GM12865 (cell line): ENCODE measurements around the gene CDKAL1.

ENCODE experiments used
- DNase-seq: peaks from one replicate; pipeline ENCODE4 v3.0.0; 2010; ENCODE audit warnings: low read depth
- H3K4me3 ChIP-seq: 2 replicates; pipeline ENCODE4 v1.5.1; 2011; ENCODE audit warnings: mild to moderate bottlenecking, low read depth, low read length, control low read depth
- CTCF ChIP-seq: IDR thresholded peaks from 2 replicates; pipeline ENCODE4 v1.5.1; 2011; ENCODE audit warnings: low read length, control low read depth, low read depth, inconsistent platforms; ENCODE audit not compliant: insufficient read depth; ENCODE audit errors: missing control alignments

Gene CDKAL1

GRCh38 chr6:20687494-20687893 lies 153.2 kb downstream of the CDKAL1 start:
- TF ChIP-seq CTCF = no peak
- no peak overlapping the region for H3K4me3 ChIP-seq
- DNase-seq = peak; percentile 47

- H3K4me3 ChIP-seq = peak overlapping the region; percentile 34
- DNase-seq = peak; percentile 79
- TF ChIP-seq CTCF = no peak
Observed at GRCh38 chr6:20688710-20689500, 154.6 kb downstream of the CDKAL1 start.

- no peak for DNase-seq
- H3K4me3 ChIP-seq = no peak overlapping the region
- no peak for TF ChIP-seq CTCF
Observed at GRCh38 chr6:20691185-20691584, 156.9 kb downstream of the CDKAL1 start.

- no peak overlapping the region for H3K4me3 ChIP-seq
- no peak for DNase-seq
- TF ChIP-seq CTCF = no peak
Observed at GRCh38 chr6:20692023-20692422, 157.8 kb downstream of the CDKAL1 start.

GRCh38 chr6:20693466-20694063 lies 159.3 kb downstream of the CDKAL1 start:
- TF ChIP-seq CTCF = no peak
- no peak for DNase-seq
- H3K4me3 ChIP-seq = no peak overlapping the region

GRCh38 chr6:20696676-20697075 lies 162.4 kb downstream of the CDKAL1 start:
- no peak overlapping the region for H3K4me3 ChIP-seq
- no peak for TF ChIP-seq CTCF
- DNase-seq = no peak
